ENCODE data around the gene MYMX. TPM values are rescaled to one million over a fixed set of nuclear protein-coding genes. Genes with fewer than 3 reads are reported as not detected.

MYMX gene
- total and polyA plus RNA-seq, 2 of the 13 experiments (the other 11 are each of a cell fraction or from before 2014, with no cell fraction given) = not detected

- TF ChIP-seq ZNF782 (CRISPR knock-in tag; IDR thresholded peaks at IDR 0.05; ENCODE audit: borderline replicate concordance) = peak; percentile 15; the same call in 1 of the 2 replicates
- TF ChIP-seq MYNN (CRISPR knock-in tag; IDR thresholded peaks at IDR 0.05; ENCODE audit: low read depth) = no peak
- TF ChIP-seq SCMH1 (CRISPR knock-in tag; IDR thresholded peaks at IDR 0.05; ENCODE audit: borderline replicate concordance) = no peak
- no peak for TF ChIP-seq CREB1 (IDR thresholded peaks at IDR 0.05)
- no peak; the same call in 1 of the 2 replicates for TF ChIP-seq CREB1 (CRISPR knock-in tag; IDR thresholded peaks at IDR 0.05)
- no peak for TF ChIP-seq REST (IDR thresholded peaks at IDR 0.05; ENCODE audit: borderline replicate concordance in 1 of 2, low read depth in 1 of 2, low read length in 2 of 2)
- no peak for TF ChIP-seq HNRNPH1 (optimal IDR thresholded peaks at IDR 0.05; ENCODE audit: low read depth, low read length)
- TF ChIP-seq ETV5 (CRISPR knock-in tag; IDR thresholded peaks at IDR 0.05; ENCODE audit: borderline replicate concordance) = peak; percentile 61
- no peak for TF ChIP-seq CHD2 (IDR thresholded peaks at IDR 0.05; ENCODE audit: low read depth, low read length)
- TF ChIP-seq ZNF562 (CRISPR knock-in tag; IDR thresholded peaks at IDR 0.05; ENCODE audit: borderline replicate concordance) = no peak
- peak; percentile 69; the same call in 1 of the 2 replicates for TF ChIP-seq ZNF816 (CRISPR knock-in tag; IDR thresholded peaks at IDR 0.05; ENCODE audit: borderline replicate concordance)
- no peak for TF ChIP-seq NR1H2 (CRISPR knock-in tag; IDR thresholded peaks at IDR 0.05; ENCODE audit: borderline replicate concordance, low read depth)
- TF ChIP-seq ZNF567 (CRISPR knock-in tag; IDR thresholded peaks at IDR 0.05; ENCODE audit: borderline replicate concordance) = no peak; the same call in 1 of the 2 replicates
- TF ChIP-seq ZNF691 (CRISPR knock-in tag; IDR thresholded peaks at IDR 0.05; ENCODE audit: borderline replicate concordance, low read depth) = no peak
- no peak; the same call in 1 of the 2 replicates for TF ChIP-seq SPEN (CRISPR knock-in tag; IDR thresholded peaks at IDR 0.05; ENCODE audit: low read depth)
- 0 out of 2 replicates have a peak, but pooled peaks have one; percentile 26 for TF ChIP-seq DMTF1 (CRISPR knock-in tag; IDR thresholded peaks at IDR 0.05)
- TF ChIP-seq PATZ1 (CRISPR knock-in tag; IDR thresholded peaks at IDR 0.05) = peak; percentile 93
- TF ChIP-seq TAF1 (CRISPR knock-in tag; IDR thresholded peaks at IDR 0.05) = no peak; the same call in 1 of the 2 replicates
Observed at GRCh38 chr6:44247338-44248302, 30.9 kb downstream of the MYMX start (continued).
